Measurements from ENCODE around the gene SLC22A23. TPM values are rescaled to one million over a fixed set of nuclear protein-coding genes. Genes with fewer than 3 reads are reported as not detected.

Gene SLC22A23
- total and polyA plus RNA-seq, 2 experiments from 2014 or later, result 6.1 to 38.3 TPM

DNA sequence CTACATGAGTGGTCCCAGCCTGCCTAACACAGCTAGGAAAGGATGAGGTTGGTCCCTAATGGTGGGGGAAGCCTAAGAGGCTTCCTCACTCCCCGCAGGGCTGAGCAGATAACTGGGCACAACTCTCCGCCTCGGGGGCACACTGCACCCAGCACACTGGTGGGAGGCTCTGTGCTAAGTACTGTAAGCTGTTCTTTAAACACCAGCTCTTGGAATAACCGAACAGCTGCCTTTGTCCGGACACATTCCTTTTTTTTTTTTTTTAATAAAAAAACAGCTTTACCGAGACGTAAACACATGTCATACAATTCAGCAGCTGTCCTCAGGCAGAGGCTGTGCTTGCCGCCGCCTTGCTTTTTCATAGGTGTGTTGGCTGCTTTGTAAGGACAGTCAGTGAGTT is 191.2 kb downstream of the SLC22A23 start:
- H3K27ac Mint-ChIP-seq, result no peak overlapping the region
- H3K36me3 Mint-ChIP-seq (ENCODE audit: low read depth), result peaks cover 64% of the 10 kb centered on the region
- H3K9me2 ChIP-seq (ENCODE audit: insufficient read depth), result no peaks in the 10 kb centered on the region
- peaks cover 10% of the 10 kb centered on the region; the same call in 1 of the 2 replicates for H3K36me3 ChIP-seq (ENCODE audit: insufficient read depth)
- H3K27me3 Mint-ChIP-seq (ENCODE audit: insufficient read depth, low read depth, poor library complexity), result peaks cover 8% of the 10 kb centered on the region
- TF ChIP-seq JUNB (IDR thresholded peaks at IDR 0.05; ENCODE audit: unreplicated experiment) (no peak), CREB1 (CRISPR knock-in tag; IDR thresholded peaks at IDR 0.05; ENCODE audit: low read depth) (no peak), NANOG (IDR thresholded peaks at IDR 0.05; ENCODE audit: borderline replicate concordance) (no peak), POLR2AphosphoS5 (IDR thresholded peaks at IDR 0.05; ENCODE audit: low read depth) (no peak), ZNF462 (CRISPR knock-in tag; IDR thresholded peaks at IDR 0.05) (no peak), EZH2 (IDR thresholded peaks at IDR 0.05; ENCODE audit: low read depth, unreplicated experiment) (no peak), EZH2phosphoT487 (IDR thresholded peaks at IDR 0.05; ENCODE audit: unreplicated experiment) (no peak), STAT1 (IDR thresholded peaks at IDR 0.05; ENCODE audit: unreplicated experiment) (no peak), ZNF331 (CRISPR knock-in tag; IDR thresholded peaks at IDR 0.05; ENCODE audit: low read depth) (no peak), ZNF114 (CRISPR knock-in tag; IDR thresholded peaks at IDR 0.05) (no peak)
- TF ChIP-seq, protein P1, sequence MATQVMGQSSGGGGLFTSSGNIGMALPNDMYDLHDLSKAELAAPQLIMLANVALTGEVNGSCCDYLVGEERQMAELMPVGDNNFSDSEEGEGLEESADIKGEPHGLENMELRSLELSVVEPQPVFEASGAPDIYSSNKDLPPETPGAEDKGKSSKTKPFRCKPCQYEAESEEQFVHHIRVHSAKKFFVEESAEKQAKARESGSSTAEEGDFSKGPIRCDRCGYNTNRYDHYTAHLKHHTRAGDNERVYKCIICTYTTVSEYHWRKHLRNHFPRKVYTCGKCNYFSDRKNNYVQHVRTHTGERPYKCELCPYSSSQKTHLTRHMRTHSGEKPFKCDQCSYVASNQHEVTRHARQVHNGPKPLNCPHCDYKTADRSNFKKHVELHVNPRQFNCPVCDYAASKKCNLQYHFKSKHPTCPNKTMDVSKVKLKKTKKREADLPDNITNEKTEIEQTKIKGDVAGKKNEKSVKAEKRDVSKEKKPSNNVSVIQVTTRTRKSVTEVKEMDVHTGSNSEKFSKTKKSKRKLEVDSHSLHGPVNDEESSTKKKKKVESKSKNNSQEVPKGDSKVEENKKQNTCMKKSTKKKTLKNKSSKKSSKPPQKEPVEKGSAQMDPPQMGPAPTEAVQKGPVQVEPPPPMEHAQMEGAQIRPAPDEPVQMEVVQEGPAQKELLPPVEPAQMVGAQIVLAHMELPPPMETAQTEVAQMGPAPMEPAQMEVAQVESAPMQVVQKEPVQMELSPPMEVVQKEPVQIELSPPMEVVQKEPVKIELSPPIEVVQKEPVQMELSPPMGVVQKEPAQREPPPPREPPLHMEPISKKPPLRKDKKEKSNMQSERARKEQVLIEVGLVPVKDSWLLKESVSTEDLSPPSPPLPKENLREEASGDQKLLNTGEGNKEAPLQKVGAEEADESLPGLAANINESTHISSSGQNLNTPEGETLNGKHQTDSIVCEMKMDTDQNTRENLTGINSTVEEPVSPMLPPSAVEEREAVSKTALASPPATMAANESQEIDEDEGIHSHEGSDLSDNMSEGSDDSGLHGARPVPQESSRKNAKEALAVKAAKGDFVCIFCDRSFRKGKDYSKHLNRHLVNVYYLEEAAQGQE (IDR thresholded peaks at IDR 0.05; ENCODE audit: unreplicated experiment), result no peak
- TF ChIP-seq, protein P2, sequence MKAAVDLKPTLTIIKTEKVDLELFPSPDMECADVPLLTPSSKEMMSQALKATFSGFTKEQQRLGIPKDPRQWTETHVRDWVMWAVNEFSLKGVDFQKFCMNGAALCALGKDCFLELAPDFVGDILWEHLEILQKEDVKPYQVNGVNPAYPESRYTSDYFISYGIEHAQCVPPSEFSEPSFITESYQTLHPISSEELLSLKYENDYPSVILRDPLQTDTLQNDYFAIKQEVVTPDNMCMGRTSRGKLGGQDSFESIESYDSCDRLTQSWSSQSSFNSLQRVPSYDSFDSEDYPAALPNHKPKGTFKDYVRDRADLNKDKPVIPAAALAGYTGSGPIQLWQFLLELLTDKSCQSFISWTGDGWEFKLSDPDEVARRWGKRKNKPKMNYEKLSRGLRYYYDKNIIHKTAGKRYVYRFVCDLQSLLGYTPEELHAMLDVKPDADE (IDR thresholded peaks at IDR 0.05), result no peak
- TF ChIP-seq, protein P3, sequence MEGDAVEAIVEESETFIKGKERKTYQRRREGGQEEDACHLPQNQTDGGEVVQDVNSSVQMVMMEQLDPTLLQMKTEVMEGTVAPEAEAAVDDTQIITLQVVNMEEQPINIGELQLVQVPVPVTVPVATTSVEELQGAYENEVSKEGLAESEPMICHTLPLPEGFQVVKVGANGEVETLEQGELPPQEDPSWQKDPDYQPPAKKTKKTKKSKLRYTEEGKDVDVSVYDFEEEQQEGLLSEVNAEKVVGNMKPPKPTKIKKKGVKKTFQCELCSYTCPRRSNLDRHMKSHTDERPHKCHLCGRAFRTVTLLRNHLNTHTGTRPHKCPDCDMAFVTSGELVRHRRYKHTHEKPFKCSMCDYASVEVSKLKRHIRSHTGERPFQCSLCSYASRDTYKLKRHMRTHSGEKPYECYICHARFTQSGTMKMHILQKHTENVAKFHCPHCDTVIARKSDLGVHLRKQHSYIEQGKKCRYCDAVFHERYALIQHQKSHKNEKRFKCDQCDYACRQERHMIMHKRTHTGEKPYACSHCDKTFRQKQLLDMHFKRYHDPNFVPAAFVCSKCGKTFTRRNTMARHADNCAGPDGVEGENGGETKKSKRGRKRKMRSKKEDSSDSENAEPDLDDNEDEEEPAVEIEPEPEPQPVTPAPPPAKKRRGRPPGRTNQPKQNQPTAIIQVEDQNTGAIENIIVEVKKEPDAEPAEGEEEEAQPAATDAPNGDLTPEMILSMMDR (conservative IDR thresholded peaks at IDR 0.05; ENCODE audit: low read depth in 2 of 2), result no peak
- H3K4me1 ChIP-seq (ENCODE audit: insufficient read depth), result peaks cover 10% of the 10 kb centered on the region
- H3K9me3 Mint-ChIP-seq, result no peaks in the 10 kb centered on the region
- DNase-seq (ENCODE audit: low spot score) (no peak), ATAC-seq (no peak)
- H3K27ac ChIP-seq (ENCODE audit: low read depth), result no peak overlapping the region
- no peak overlapping the region for H3K4me3 Mint-ChIP-seq
- peaks cover 75% of the 10 kb centered on the region for H3K79me2 ChIP-seq (replicated peaks; ENCODE audit: insufficient read depth)
- H3K27me3 ChIP-seq (ENCODE audit: insufficient read depth), result no peaks in the 10 kb centered on the region
- H3K4me1 Mint-ChIP-seq, result peaks cover 19% of the 10 kb centered on the region
- H4K20me1 ChIP-seq (replicated peaks; ENCODE audit: insufficient read depth), result peaks cover 43% of the 10 kb centered on the region
- no peak overlapping the region for H2AFZ ChIP-seq
- H3K4me2 ChIP-seq, result no peak overlapping the region
- H3K4me3 ChIP-seq, result no peak overlapping the region
- H3F3A ChIP-seq (replicated peaks; ENCODE audit: low read depth), result 0 out of 2 replicates have a peak, but pooled peaks cover 10% of the 10 kb centered on the region
